GM18909 (cell line): ENCODE measurements around the gene POSTN.
"Not testable (repeated sequence)": the region's sequence is repeated elsewhere in the genome, so short reads cannot be mapped to it uniquely, and the experiment has no call there.

Experiments used
- ATAC-seq: cut with Tn5 transposase; IDR thresholded peaks from one replicate; pipeline ENCODE4 v1.9.1; 2021; ENCODE audit warnings: mild to moderate bottlenecking; ENCODE audit not compliant: unreplicated experiment, poor library complexity

Gene POSTN

DNA sequence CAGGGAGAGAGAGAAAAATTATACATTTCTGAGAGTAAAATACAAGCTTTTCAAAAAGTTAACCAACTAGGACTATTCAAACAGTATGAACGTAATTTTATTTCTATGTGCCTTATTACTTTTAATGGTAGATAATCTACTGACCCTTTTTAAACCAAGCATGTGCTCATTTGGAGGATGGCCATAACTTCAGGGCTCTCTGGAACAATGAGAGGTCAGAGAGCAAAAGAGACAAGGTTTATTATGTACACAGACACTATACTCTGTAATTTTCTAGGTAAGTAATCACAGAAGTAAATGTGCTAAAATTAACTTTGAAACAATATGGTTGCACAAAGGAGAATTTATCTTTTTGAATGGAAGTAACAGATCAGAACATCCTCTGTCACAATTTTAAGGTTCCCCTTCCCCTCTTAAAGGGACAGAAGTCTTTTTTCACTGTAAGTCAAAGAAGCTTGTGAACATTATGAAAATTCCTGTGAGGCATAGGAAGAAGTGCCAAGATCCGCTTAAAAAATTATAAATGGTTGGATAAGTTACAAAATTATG lies 1.0 kb downstream of the POSTN start:
- ATAC-seq, result no peak

GRCh38 chr13:37596805-37597204 lies 1.8 kb downstream of the POSTN start:
- no peak for ATAC-seq

DNA sequence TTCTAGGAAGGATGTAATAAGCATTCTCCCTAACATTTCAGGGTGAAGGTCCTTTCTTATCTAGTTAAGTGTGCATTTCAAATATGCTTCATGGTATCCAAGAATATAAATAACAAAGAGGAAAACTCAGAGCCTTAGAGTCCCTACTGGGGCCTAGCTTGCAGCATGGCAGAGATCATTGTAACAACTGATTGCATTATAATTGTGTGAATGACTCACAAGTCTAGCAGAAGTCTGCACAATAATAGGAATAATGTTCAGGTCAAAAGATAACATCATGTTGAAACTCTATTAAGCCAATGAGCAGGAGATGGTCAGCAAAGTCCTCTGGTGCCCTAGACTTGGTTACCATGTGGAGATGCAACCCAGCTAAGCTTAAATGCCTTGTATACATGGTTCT lies 3.4 kb downstream of the POSTN start:
- ATAC-seq, result no peak

DNA sequence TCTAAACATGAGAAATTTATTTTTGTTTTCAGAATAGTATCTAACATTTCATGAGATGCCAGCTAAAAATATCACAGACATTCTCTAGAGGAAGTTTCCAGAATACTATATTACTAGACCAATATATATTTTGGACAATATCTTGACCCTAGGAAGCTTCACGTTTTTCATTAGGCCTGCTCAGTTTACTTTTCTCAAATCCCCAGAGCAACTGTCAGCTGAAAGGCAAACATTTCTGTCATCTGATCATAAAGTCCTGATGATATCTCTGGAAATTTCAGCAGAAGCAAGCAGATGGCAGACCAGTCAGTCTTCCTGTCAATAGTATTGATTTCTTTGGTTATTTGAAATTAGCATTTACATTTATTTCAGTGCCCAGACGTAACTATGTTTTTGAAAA lies 4.0 kb downstream of the POSTN start:
- no peak for ATAC-seq

DNA sequence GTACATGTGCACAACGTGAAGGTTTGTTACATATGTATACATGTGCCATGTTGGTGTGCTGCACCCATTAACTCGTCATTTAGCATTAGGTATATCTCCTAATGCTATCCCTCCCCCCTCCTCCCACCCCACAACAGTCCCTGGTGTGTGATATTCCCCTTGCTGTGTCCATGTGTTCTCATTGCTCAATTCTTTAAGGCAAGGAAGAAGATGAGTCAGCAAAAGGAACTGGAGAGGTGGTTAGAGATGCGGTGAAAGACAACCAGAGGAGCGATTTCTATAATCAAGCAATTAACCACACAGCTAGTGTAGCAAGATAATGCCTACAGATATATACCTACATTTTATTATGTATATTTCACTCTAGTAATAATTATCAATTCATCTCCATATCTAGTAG lies 9.2 kb downstream of the POSTN start:
- not testable (repeated sequence) for ATAC-seq

GRCh38 chr13:37587236-37587635 lies 11.3 kb downstream of the POSTN start:
- ATAC-seq, result no peak

DNA sequence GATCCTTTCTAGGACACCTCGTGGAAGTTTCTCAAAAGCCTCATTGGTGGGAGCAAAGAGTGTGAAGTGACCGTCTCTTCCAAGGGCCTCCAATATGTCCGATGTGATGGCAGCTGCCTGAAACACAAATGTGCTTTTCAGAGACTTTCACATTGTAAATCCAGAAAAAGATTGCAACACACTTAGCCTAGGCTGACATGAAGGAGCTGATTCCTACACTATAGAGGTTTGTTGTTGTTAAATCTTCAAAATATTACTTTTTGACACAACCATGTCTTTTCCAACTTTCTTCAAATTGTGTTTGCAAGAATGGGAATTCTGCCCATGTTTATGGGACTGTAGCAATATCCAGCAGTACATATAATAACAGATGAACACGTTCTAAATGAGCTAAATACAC lies 12.4 kb downstream of the POSTN start:
- no peak for ATAC-seq

GRCh38 chr13:37585541-37585940 lies 13.0 kb downstream of the POSTN start:
- ATAC-seq, result no peak

- no peak for ATAC-seq
Observed at GRCh38 chr13:37576601-37577000, 22.0 kb downstream of the POSTN start.

DNA sequence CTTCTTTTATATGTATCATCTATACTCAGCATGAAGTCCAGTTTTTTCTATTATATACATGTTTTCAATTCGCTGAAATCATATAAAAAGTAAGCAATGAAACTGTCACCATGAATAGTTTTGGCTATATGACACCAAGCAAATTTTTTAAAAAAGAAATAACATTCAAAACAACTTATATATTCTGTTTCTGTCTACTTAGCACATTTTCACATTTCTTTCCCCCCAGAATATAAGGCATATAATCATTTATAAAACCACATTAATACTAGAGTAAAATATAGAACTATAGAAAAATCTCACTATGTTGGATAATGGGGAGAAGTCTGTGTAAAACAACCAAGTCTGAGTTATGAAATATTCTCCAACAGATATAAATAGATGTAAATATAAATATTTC lies 33.1 kb downstream of the POSTN start:
- ATAC-seq, result no peak

DNA sequence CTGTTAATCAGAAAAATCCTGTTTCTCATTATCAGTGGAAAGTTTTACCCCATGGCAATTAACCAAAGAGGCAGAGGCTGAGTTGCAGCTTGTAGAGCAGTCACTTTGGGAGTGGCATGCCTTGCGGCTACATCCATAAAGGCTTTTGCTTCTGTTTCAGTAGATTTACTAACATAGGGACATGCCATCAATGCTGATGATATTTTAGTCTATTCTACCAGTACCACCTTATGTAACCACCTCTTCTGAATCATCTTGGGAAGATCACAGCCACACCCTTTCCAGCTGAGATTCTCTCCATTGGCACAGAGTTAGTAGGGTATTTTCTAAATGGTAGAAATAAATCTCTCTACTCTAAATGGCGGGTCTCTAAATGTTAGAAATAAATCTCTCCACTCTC lies 37.5 kb downstream of the POSTN start:
- ATAC-seq, result no peak

DNA sequence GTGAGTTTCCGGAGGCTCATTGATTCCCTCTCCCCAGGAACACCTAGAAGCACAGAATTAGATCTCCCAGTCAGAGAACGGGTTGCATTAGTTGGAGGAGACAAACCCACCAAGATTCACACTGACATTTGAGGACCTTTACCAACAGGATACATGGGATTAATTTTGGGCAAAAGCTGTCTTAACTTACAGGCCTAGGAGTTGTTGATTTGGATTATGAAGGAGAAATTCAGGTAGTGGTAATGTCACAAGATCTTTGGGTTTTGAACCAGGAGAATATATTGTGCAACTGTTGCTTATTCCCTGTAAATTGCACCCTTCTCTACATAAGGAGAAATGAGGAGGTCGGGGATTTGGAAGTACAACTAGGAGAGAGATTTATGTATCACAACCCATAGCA lies 38.0 kb downstream of the POSTN start:
- no peak for ATAC-seq

GRCh38 chr13:37558766-37559165 lies 39.8 kb downstream of the POSTN start:
- not testable (repeated sequence) for ATAC-seq

DNA sequence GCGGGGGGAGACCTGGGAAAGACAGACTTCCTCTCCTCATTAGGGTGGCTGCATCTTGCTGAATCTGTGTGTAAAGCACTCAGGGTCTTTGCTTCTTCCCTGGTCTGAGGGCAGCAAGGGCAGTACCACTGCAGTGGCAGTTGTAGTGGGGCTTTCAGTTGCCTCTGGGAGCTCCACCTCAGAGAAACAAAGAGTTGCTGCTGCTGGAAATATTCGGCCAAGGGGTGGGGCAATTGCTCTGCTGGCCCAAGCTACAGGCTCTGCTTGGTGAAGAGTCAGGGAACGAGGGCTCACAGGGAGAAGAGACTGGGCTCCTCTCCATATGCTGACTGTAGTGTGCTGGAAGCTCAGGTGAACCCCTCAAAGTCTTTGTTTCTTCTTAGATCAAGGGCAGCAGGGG lies 52.5 kb downstream of the POSTN start:
- ATAC-seq, result no peak

DNA sequence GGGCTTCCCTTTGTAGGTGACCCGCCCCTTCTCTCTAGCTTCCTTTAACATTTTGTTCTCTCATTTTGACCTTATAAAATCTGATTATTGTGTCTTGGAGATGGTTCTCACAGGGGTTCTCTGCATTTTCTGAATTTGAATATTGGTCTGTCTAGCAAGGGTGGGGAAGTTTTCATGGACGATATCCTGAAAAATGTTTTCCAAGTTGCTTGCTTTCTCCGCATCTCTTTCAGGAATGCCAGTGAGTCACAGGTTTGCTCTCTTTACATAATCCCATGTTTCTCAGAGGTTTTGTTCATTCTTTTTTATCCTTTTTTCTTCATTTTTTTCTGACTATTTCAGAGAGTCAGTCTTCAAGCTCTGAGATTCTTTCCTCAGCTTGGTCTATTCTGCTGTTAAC lies 53.6 kb downstream of the POSTN start:
- no peak for ATAC-seq

- ATAC-seq, result no peak
Observed at GRCh38 chr13:37539976-37540605, 58.5 kb downstream of the POSTN start.

- no peak for ATAC-seq
Observed at GRCh38 chr13:37539170-37539569, 59.4 kb downstream of the POSTN start.

GRCh38 chr13:37535501-37535900 lies 63.1 kb downstream of the POSTN start:
- no peak for ATAC-seq

DNA sequence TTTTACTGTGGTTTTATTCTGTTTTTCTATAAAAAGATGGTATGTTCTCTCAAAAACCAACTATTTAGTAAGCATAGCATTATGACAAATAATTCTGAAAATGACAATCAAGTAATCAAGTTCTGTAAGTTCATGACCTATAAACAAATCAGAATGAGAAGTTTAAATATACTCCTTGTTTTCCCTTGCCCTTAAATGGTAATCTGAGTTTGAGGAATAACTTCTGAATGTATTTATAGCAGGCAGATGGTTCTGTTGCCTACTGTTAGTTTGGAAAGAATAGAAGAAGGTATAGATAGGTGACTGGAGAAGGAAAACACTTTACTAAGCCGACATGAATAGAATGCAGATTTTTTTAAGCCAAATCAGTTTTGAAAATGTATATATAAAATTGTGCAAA lies 63.9 kb downstream of the POSTN start:
- ATAC-seq, result no peak

- no peak for ATAC-seq
Observed at GRCh38 chr13:37534181-37534580, 64.4 kb downstream of the POSTN start.

GRCh38 chr13:37531049-37531448 lies 67.5 kb downstream of the POSTN start:
- ATAC-seq, result no peak

DNA sequence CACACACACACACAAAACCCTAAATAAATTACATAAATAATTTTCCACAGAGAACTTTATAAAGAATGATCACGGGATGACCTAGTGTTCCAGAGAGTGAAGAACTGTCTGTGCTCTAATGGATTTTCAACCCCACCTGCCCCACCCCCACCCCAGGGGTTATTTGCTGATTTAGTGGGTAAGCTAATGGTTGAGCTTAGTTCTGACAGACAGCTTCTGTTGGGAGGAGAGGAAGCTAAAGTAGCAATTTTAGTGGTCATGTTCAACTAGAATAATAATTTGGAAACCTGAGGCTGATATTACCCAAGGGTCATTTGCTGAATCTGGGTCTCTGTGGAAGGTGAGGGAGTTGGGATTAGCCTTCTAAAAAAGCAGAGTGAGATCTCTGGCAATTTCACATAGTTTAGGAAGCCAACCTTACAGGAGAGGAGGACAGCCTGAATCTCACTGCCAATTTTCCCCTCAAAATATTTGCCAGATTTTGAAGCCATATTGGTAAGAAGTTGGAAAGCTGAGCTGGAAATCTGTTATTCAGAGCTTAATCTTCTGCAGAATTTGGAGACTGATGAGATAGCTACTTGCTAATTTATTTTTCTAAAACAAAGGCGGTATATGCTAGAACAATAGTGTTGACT lies 68.7 kb downstream of the POSTN start:
- ATAC-seq, result no peak
